ENCODE measurements around the gene ATP23. TPM values are rescaled to one million over a fixed set of nuclear protein-coding genes. Genes with fewer than 3 reads are reported as not detected.

Gene ATP23
- 2.6 and 3.2 TPM in 2 replicates for total RNA-seq
- long read RNA-seq, partial matches to known transcripts = 0 of 4 reads
- long read RNA-seq, other reads (novel, unspliced or antisense) = 0 of 4 reads

- no peak for TF ChIP-seq CTCF (IDR thresholded peaks at IDR 0.05)
- peak; percentile 94 for DNase-seq (ENCODE audit: extremely low spot score, unreplicated experiment)
- Mint-ChIP-seq H3K27me3 (ENCODE audit: unreplicated experiment) (peaks cover 4% of the 10 kb centered on the region), H3K4me1 (ENCODE audit: unreplicated experiment) (peaks cover 21% of the 10 kb centered on the region), H3K4me3 (ENCODE audit: unreplicated experiment) (peak within 1 kb of the TSS; percentile 90), H3K27ac (ENCODE audit: unreplicated experiment) (peak within 1 kb of the TSS; percentile 92), H3K36me3 (ENCODE audit: unreplicated experiment) (no peaks in the 10 kb centered on the region), H3K9me3 (ENCODE audit: unreplicated experiment) (no peaks in the 10 kb centered on the region)
These were observed at the start of gene ATP23 for GRCh38 chr12:57941165-57941894. ATP23 (plus strand) TSS chr12:57941567; CDS start chr12:57941702, 135 bp downstream.

GRCh38 chr12:57892232-57892972 lies 49.0 kb upstream of the ATP23 start:
- DNase-seq (ENCODE audit: extremely low spot score, unreplicated experiment) = no peak
- H3K27me3 Mint-ChIP-seq (ENCODE audit: unreplicated experiment) = no peaks in the 10 kb centered on the region
- no peaks in the 10 kb centered on the region for H3K9me3 Mint-ChIP-seq (ENCODE audit: unreplicated experiment)
- peaks cover 82% of the 10 kb centered on the region for H3K4me1 Mint-ChIP-seq (ENCODE audit: unreplicated experiment)
- no peak overlapping the region for H3K4me3 Mint-ChIP-seq (ENCODE audit: unreplicated experiment)
- H3K27ac Mint-ChIP-seq (ENCODE audit: unreplicated experiment) = peak overlapping the region; percentile 40
- no peak for TF ChIP-seq CTCF (IDR thresholded peaks at IDR 0.05)
- no peaks in the 10 kb centered on the region for H3K36me3 Mint-ChIP-seq (ENCODE audit: unreplicated experiment)

GRCh38 chr12:57893431-57894353 lies 47.7 kb upstream of the ATP23 start:
- Mint-ChIP-seq H3K36me3 (ENCODE audit: unreplicated experiment) (no peaks in the 10 kb centered on the region), H3K27ac (ENCODE audit: unreplicated experiment) (peak overlapping the region; percentile 99), H3K9me3 (ENCODE audit: unreplicated experiment) (no peaks in the 10 kb centered on the region), H3K4me3 (ENCODE audit: unreplicated experiment) (peak overlapping the region; percentile 51), H3K4me1 (ENCODE audit: unreplicated experiment) (peaks cover 82% of the 10 kb centered on the region), H3K27me3 (ENCODE audit: unreplicated experiment) (no peaks in the 10 kb centered on the region)
- TF ChIP-seq CTCF (IDR thresholded peaks at IDR 0.05) = no peak
- DNase-seq (ENCODE audit: extremely low spot score, unreplicated experiment) = peak; percentile 93

- peak overlapping the region; percentile 51 for H3K4me3 Mint-ChIP-seq (ENCODE audit: unreplicated experiment)
- peak overlapping the region; percentile 99 for H3K27ac Mint-ChIP-seq (ENCODE audit: unreplicated experiment)
- DNase-seq (ENCODE audit: extremely low spot score, unreplicated experiment) = no peak
- no peaks in the 10 kb centered on the region for H3K9me3 Mint-ChIP-seq (ENCODE audit: unreplicated experiment)
- no peak for TF ChIP-seq CTCF (IDR thresholded peaks at IDR 0.05)
- no peaks in the 10 kb centered on the region for H3K36me3 Mint-ChIP-seq (ENCODE audit: unreplicated experiment)
- H3K27me3 Mint-ChIP-seq (ENCODE audit: unreplicated experiment) = no peaks in the 10 kb centered on the region
- peaks cover 81% of the 10 kb centered on the region for H3K4me1 Mint-ChIP-seq (ENCODE audit: unreplicated experiment)
These were observed 46.7 kb upstream of the ATP23 start for GRCh38 chr12:57894399-57895292.

Measured in osteocyte (in vitro differentiated cells).